ENCODE measurements around the gene KIR2DL4.
"Not testable (repeated sequence)": the region's sequence is repeated elsewhere in the genome, so short reads cannot be mapped to it uniquely, and the experiment has no call there.

KIR2DL4 gene

GRCh38 chr19:54803410-54803809, at the start of gene KIR2DL4:
KIR2DL4 (plus strand) TSS chr19:54803610; CDS start chr19:54803652, 42 bp downstream.
- in situ Hi-C loops (cut with MboI; ENCODE audit: low pct_unique_long_range_greater_than_20kb, low sequenced_read_pairs, unreplicated experiment) = no loop called here
- TF ChIP-seq CTCF (IDR thresholded peaks at IDR 0.05; ENCODE audit: extremely low read depth, insufficient read depth, missing control alignments) = no peak
- DNase-seq (ENCODE audit: low spot score) = no peak

GRCh38 chr19:54756204-54757110, 47.0 kb upstream of the KIR2DL4 start:
- DNase-seq (ENCODE audit: low spot score); in situ Hi-C loops (cut with MboI; ENCODE audit: low pct_unique_long_range_greater_than_20kb, low sequenced_read_pairs, unreplicated experiment): not testable (repeated sequence)

- in situ Hi-C loops (cut with MboI; ENCODE audit: low pct_unique_long_range_greater_than_20kb, low sequenced_read_pairs, unreplicated experiment) = not testable (repeated sequence)
Measured at GRCh38 chr19:54758577-54758976, 44.8 kb upstream of the KIR2DL4 start.

GRCh38 chr19:54764219-54764618, 39.2 kb upstream of the KIR2DL4 start:
- in situ Hi-C loops (cut with MboI; ENCODE audit: low pct_unique_long_range_greater_than_20kb, low sequenced_read_pairs, unreplicated experiment); DNase-seq (ENCODE audit: low spot score): not testable (repeated sequence)

More at GRCh38 chr19:54758577-54758976, 44.8 kb upstream of the KIR2DL4 start:
- not testable (repeated sequence) for DNase-seq (ENCODE audit: low spot score)

- DNase-seq (ENCODE audit: low spot score); in situ Hi-C loops (cut with MboI; ENCODE audit: low pct_unique_long_range_greater_than_20kb, low sequenced_read_pairs, unreplicated experiment): not testable (repeated sequence)
Measured at GRCh38 chr19:54766464-54766863, 36.9 kb upstream of the KIR2DL4 start.

- in situ Hi-C loops (cut with MboI; ENCODE audit: low pct_unique_long_range_greater_than_20kb, low sequenced_read_pairs, unreplicated experiment); DNase-seq (ENCODE audit: low spot score): not testable (repeated sequence)
Measured at GRCh38 chr19:54769646-54770045, 33.8 kb upstream of the KIR2DL4 start, which contains the start of gene KIR2DL1. KIR2DL1 (plus strand) TSS chr19:54769793; CDS start chr19:54769851, 58 bp downstream.

- in situ Hi-C loops (cut with MboI; ENCODE audit: low pct_unique_long_range_greater_than_20kb, low sequenced_read_pairs, unreplicated experiment); DNase-seq (ENCODE audit: low spot score): not testable (repeated sequence)
Measured at GRCh38 chr19:54770511-54770910, 32.9 kb upstream of the KIR2DL4 start.

GRCh38 chr19:54771018-54771960, 32.1 kb upstream of the KIR2DL4 start:
- DNase-seq (ENCODE audit: low spot score); in situ Hi-C loops (cut with MboI; ENCODE audit: low pct_unique_long_range_greater_than_20kb, low sequenced_read_pairs, unreplicated experiment): not testable (repeated sequence)

- DNase-seq (ENCODE audit: low spot score); in situ Hi-C loops (cut with MboI; ENCODE audit: low pct_unique_long_range_greater_than_20kb, low sequenced_read_pairs, unreplicated experiment): not testable (repeated sequence)
Measured at GRCh38 chr19:54772666-54773065, 30.7 kb upstream of the KIR2DL4 start.

GRCh38 chr19:54775095-54775815, 28.2 kb upstream of the KIR2DL4 start:
- in situ Hi-C loops (cut with MboI; ENCODE audit: low pct_unique_long_range_greater_than_20kb, low sequenced_read_pairs, unreplicated experiment); DNase-seq (ENCODE audit: low spot score): not testable (repeated sequence)

- in situ Hi-C loops (cut with MboI; ENCODE audit: low pct_unique_long_range_greater_than_20kb, low sequenced_read_pairs, unreplicated experiment); DNase-seq (ENCODE audit: low spot score): not testable (repeated sequence)
Measured at GRCh38 chr19:54775830-54776229, 27.6 kb upstream of the KIR2DL4 start.

GRCh38 chr19:54777851-54778250, 25.6 kb upstream of the KIR2DL4 start:
- in situ Hi-C loops (cut with MboI; ENCODE audit: low pct_unique_long_range_greater_than_20kb, low sequenced_read_pairs, unreplicated experiment); DNase-seq (ENCODE audit: low spot score): not testable (repeated sequence)

- in situ Hi-C loops (cut with MboI; ENCODE audit: low pct_unique_long_range_greater_than_20kb, low sequenced_read_pairs, unreplicated experiment); DNase-seq (ENCODE audit: low spot score): not testable (repeated sequence)
Measured at GRCh38 chr19:54778896-54779295, 24.5 kb upstream of the KIR2DL4 start.

GRCh38 chr19:54782916-54783315, 20.5 kb upstream of the KIR2DL4 start:
- in situ Hi-C loops (cut with MboI; ENCODE audit: low pct_unique_long_range_greater_than_20kb, low sequenced_read_pairs, unreplicated experiment) = not testable (repeated sequence)

GRCh38 chr19:54786091-54786723, 17.2 kb upstream of the KIR2DL4 start:
- DNase-seq (ENCODE audit: low spot score); in situ Hi-C loops (cut with MboI; ENCODE audit: low pct_unique_long_range_greater_than_20kb, low sequenced_read_pairs, unreplicated experiment): not testable (repeated sequence)

More at GRCh38 chr19:54782916-54783315, 20.5 kb upstream of the KIR2DL4 start:
- not testable (repeated sequence) for DNase-seq (ENCODE audit: low spot score)
